Esophagus muscularis mucosa (tissue), 3 donors: ENCODE results near the gene PDXK.

Experiments used
- CTCF ChIP-seq, 3 experiments: fragments of 200-600 bp in 2 of 3; fragments of 450-650 bp in 1 of 3; sonication (generic) in 2 of 3; IDR thresholded peaks; one replicate each; pipeline ENCODE4 v1.5.1; 2017 to 2019; ENCODE audit warnings: antibody characterized with exemption in 3 of 3, mild to moderate bottlenecking in 2 of 3, moderate library complexity in 1 of 3
- POLR2A ChIP-seq: fragments of 450-650 bp; IDR thresholded peaks from one replicate; pipeline ENCODE4 v1.6.1; 2017; ENCODE audit warnings: antibody characterized with exemption, moderate library complexity, mild to moderate bottlenecking, low read depth
- POLR2AphosphoS5 ChIP-seq, 2 donors: sonication (generic); formaldehyde crosslinking; IDR thresholded peaks; one replicate each; pipeline ENCODE4 v1.6.1; 2017; ENCODE audit warnings: antibody characterized with exemption in 2 of 2

- no peak for TF ChIP-seq CTCF (IDR thresholded peaks at IDR 0.05)
- TF ChIP-seq POLR2A = no peak
- no peak for TF ChIP-seq POLR2AphosphoS5 (IDR thresholded peaks at IDR 0.05)
Measured at GRCh38 chr21:43733060-43733459, 14.1 kb downstream of the PDXK start.
